Right lung (tissue), 5 donors: ENCODE measurements around the gene CLCNKB. TPM values are rescaled to one million over a fixed set of nuclear protein-coding genes. Genes with fewer than 3 reads are reported as not detected.

Experiments used
- DNase-seq, 2 donors: peaks; one replicate each; pipeline ENCODE4 v3.0.0-alpha.2; 2013
- polyA plus RNA-seq, 5 donors: library from polyadenylated mRNA; unstranded; fragments of 120-200 nt; gene quantifications; one replicate each; pipeline versions ENCODE4 v1.2.1 to v1.2.3, GENCODE V29; 2013; ENCODE audit warnings: inconsistent platforms in 1 of 5, low replicate concordance in 1 of 5; ENCODE audit not compliant: insufficient read length in 5 of 5, insufficient read depth in 1 of 5

CLCNKB gene
- polyA plus RNA-seq, 5 donors = 4.7 to 6.3 (median 5.7) TPM

- DNase-seq = no peak
Measured at GRCh38 chr1:16093611-16094010, 50.0 kb downstream of the CLCNKB start.

DNA sequence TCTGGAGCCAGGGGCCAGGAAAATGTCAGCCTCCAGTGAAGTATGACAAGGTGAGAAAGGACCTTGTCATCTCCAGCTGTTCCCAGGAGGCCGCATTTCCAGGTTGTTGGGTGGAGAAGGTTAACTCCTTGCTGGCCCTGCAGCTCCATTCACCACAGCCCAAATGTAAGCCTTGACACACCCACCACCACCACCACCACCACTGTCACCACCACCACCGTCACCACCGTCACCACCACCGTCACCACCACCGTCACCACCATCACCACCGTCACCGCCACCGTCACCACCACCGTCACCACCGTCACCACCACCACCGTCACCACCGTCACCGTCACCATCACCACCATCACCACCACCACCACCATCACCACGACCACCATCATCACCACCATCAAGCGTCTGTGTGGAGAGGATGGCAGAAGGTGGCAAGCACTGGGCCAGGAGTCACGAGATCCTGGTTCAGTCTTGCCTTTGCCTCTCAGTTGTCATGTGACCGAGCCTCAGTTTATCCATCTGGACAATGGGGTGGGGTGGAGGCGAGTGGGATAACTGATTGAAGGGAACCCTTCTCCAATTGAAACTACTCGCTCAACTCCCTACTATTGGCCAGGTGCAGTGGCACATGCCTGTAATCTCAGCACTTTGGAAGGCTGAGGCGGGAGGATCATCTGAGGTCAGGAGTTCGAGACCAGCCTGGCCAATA, 51.0 kb downstream of the CLCNKB start:
- no peak for DNase-seq

GRCh38 chr1:16095447-16095846, 51.9 kb downstream of the CLCNKB start:
- DNase-seq = no peak

GRCh38 chr1:16099412-16099811, 55.8 kb downstream of the CLCNKB start:
- DNase-seq = no peak

GRCh38 chr1:16101623-16102022, 58.0 kb downstream of the CLCNKB start:
- DNase-seq = no peak

Other genes starting within 250 kb of the CLCNKB start
- 1 to 10 TPM; 1.8 to 2.9 (median 2.8) TPM for gene UQCRHL, start 236.1 kb upstream of the CLCNKB start, polyA plus RNA-seq
- 10 to 100 TPM; 53.9 to 65.8 (median 55.9) TPM for gene SPEN, start 196.1 kb upstream of the CLCNKB start, polyA plus RNA-seq
- gene ZBTB17, start 67.7 kb upstream of the CLCNKB start, polyA plus RNA-seq = 10 to 100 TPM; 27.8 to 38.2 (median 31.4) TPM
- under 1 TPM in 2 of 5 donors, not detected in 3; 0.06 to 0.07 TPM for gene SRARP, start 39.5 kb upstream of the CLCNKB start, polyA plus RNA-seq
- gene HSPB7, start 25.7 kb upstream of the CLCNKB start, polyA plus RNA-seq = 10 to 100 TPM in 1 of 5 donors, 1 to 10 TPM in 4; 1.3 to 11.2 (median 2.7) TPM
- 1 to 10 TPM in 2 of 5 donors, under 1 TPM in 3; 0.54 to 1.1 (median 0.88) TPM for gene CLCNKA, start 21.7 kb upstream of the CLCNKB start, polyA plus RNA-seq
- gene FAM131C, start 29.9 kb downstream of the CLCNKB start, polyA plus RNA-seq = under 1 TPM; 0.11 to 0.27 (median 0.24) TPM
- gene EPHA2, start 112.3 kb downstream of the CLCNKB start, polyA plus RNA-seq = 10 to 100 TPM; 13.6 to 34.4 (median 22.8) TPM
- gene ARHGEF19, start 168.9 kb downstream of the CLCNKB start, polyA plus RNA-seq = 10 to 100 TPM; 43.0 to 66.2 (median 59.9) TPM
- gene CPLANE2, start 193.4 kb downstream of the CLCNKB start, polyA plus RNA-seq = 1 to 10 TPM; 2.3 to 6.6 (median 4.1) TPM